Activated T-cell treated with anti-CD3 and anti-CD28 coated beads for 1 hour (primary cell): ENCODE results near the gene TCHP.
A peak's percentile ranks its signal among the peaks of the same experiment; 100 is the strongest.
"Not testable (repeated sequence)": the region's sequence is repeated elsewhere in the genome, so short reads cannot be mapped to it uniquely, and the experiment has no call there.

Experiments used
- DNase-seq: peaks from one replicate; pipeline ENCODE4 v3.0.0-alpha.2; 2020; ENCODE audit warnings: low read depth

Gene TCHP

GRCh38 chr12:109910254-109910968 is 10.3 kb downstream of the TCHP start:
- DNase-seq = no peak

GRCh38 chr12:109910969-109911348 is 10.9 kb downstream of the TCHP start:
- no peak for DNase-seq

GRCh38 chr12:109912855-109913321 is 12.8 kb downstream of the TCHP start:
- DNase-seq = no peak

GRCh38 chr12:109914461-109914860 is 14.4 kb downstream of the TCHP start:
- DNase-seq = no peak

GRCh38 chr12:109915171-109916040 is 15.3 kb downstream of the TCHP start:
- no peak for DNase-seq

GRCh38 chr12:109916045-109916444 is 16.0 kb downstream of the TCHP start:
- no peak for DNase-seq

- DNase-seq = no peak
Measured at GRCh38 chr12:109919456-109919855, 19.4 kb downstream of the TCHP start.

- DNase-seq = no peak
Measured at GRCh38 chr12:109920261-109920780, 20.2 kb downstream of the TCHP start.

GRCh38 chr12:109921982-109922381 is 21.9 kb downstream of the TCHP start:
- DNase-seq = no peak

- no peak for DNase-seq
Measured at GRCh38 chr12:109923038-109923437, 23.0 kb downstream of the TCHP start.

GRCh38 chr12:109923481-109924245 is 23.6 kb downstream of the TCHP start:
- no peak for DNase-seq

- no peak for DNase-seq
Measured at GRCh38 chr12:109925185-109925840, 25.2 kb downstream of the TCHP start.

- no peak for DNase-seq
Measured at GRCh38 chr12:109926016-109926415, 25.9 kb downstream of the TCHP start.

- no peak for DNase-seq
Measured at GRCh38 chr12:109926488-109927210, 26.6 kb downstream of the TCHP start.

- peak; percentile 11 for DNase-seq
Measured at GRCh38 chr12:109927622-109928021, 27.5 kb downstream of the TCHP start.

- no peak for DNase-seq
Measured at GRCh38 chr12:109928058-109928656, 28.1 kb downstream of the TCHP start.

- DNase-seq = not testable (repeated sequence)
Measured at GRCh38 chr12:109929326-109929725, 29.3 kb downstream of the TCHP start.

- DNase-seq = no peak
Measured at GRCh38 chr12:109930028-109930800, 30.1 kb downstream of the TCHP start.

- no peak for DNase-seq
Measured at GRCh38 chr12:109931143-109931542, 31.1 kb downstream of the TCHP start.
